Uterus (tissue), 2 donors: ENCODE results near the gene REN.

Source experiments
- POLR2A ChIP-seq, 2 donors: fragments of 450-650 bp; IDR thresholded peaks; one replicate each; pipeline ENCODE4 v1.6.1; 2016; ENCODE audit warnings: antibody characterized with exemption in 2 of 2, mild to moderate bottlenecking in 1 of 2, moderate library complexity in 1 of 2
- TF ChIP-seq, protein P1 (sequence below), 4 experiments: fragments of 200-600 bp in 2 of 4; fragments of 450-650 bp in 2 of 4; sonication (generic) in 2 of 4; IDR thresholded peaks; one replicate each; pipeline ENCODE4 v1.5.1; 2016 to 2019; ENCODE audit warnings: antibody characterized with exemption in 4 of 4, mild to moderate bottlenecking in 2 of 4, moderate library complexity in 1 of 4

GRCh38 chr1:204110894-204111633 lies 55.1 kb downstream of the REN start:
- TF ChIP-seq, protein P1, sequence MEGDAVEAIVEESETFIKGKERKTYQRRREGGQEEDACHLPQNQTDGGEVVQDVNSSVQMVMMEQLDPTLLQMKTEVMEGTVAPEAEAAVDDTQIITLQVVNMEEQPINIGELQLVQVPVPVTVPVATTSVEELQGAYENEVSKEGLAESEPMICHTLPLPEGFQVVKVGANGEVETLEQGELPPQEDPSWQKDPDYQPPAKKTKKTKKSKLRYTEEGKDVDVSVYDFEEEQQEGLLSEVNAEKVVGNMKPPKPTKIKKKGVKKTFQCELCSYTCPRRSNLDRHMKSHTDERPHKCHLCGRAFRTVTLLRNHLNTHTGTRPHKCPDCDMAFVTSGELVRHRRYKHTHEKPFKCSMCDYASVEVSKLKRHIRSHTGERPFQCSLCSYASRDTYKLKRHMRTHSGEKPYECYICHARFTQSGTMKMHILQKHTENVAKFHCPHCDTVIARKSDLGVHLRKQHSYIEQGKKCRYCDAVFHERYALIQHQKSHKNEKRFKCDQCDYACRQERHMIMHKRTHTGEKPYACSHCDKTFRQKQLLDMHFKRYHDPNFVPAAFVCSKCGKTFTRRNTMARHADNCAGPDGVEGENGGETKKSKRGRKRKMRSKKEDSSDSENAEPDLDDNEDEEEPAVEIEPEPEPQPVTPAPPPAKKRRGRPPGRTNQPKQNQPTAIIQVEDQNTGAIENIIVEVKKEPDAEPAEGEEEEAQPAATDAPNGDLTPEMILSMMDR (IDR thresholded peaks at IDR 0.05): no peak
- no peak for TF ChIP-seq POLR2A (IDR thresholded peaks at IDR 0.05)
